ENCODE measurements around the gene PALM2AKAP2.
A peak's percentile ranks its signal among the peaks of the same experiment; 100 is the strongest.
"Not testable (repeated sequence)": the region's sequence is repeated elsewhere in the genome, so short reads cannot be mapped to it uniquely, and the experiment has no call there.

Gene PALM2AKAP2

GRCh38 chr9:109811876-109812275, 31.9 kb downstream of the PALM2AKAP2 start:
- DNase-seq = no peak

- no peak for DNase-seq
These were observed 32.3 kb downstream of the PALM2AKAP2 start for GRCh38 chr9:109812331-109812730.

GRCh38 chr9:109812818-109813281, 32.9 kb downstream of the PALM2AKAP2 start:
- no peak for DNase-seq

GRCh38 chr9:109813303-109813702, 33.3 kb downstream of the PALM2AKAP2 start:
- no peak for DNase-seq

DNA sequence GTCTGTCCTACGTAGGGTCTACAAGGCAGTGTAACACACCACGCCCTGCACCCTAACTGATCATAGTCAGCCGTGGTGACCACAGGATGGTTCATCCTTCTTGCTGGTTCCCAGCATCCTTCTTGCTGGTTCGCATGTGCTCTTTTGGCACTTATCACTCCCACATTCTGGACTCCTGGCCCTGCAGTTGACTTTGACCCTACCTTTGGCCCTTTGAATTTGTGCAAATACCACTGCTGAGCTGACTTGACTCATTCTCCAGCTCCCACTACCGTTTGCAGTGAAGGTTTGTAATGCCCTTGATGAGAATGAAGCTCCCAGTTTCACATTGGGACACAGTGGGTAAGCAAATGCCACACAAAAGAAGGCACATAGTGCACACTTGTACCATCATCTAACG, 33.8 kb downstream of the PALM2AKAP2 start:
- DNase-seq = no peak

- DNase-seq = no peak
These were observed 35.5 kb downstream of the PALM2AKAP2 start for GRCh38 chr9:109815366-109815947.

- DNase-seq = no peak
These were observed 36.5 kb downstream of the PALM2AKAP2 start for GRCh38 chr9:109816490-109816889.

- DNase-seq = no peak
These were observed 37.3 kb downstream of the PALM2AKAP2 start for GRCh38 chr9:109817146-109817845.

DNA sequence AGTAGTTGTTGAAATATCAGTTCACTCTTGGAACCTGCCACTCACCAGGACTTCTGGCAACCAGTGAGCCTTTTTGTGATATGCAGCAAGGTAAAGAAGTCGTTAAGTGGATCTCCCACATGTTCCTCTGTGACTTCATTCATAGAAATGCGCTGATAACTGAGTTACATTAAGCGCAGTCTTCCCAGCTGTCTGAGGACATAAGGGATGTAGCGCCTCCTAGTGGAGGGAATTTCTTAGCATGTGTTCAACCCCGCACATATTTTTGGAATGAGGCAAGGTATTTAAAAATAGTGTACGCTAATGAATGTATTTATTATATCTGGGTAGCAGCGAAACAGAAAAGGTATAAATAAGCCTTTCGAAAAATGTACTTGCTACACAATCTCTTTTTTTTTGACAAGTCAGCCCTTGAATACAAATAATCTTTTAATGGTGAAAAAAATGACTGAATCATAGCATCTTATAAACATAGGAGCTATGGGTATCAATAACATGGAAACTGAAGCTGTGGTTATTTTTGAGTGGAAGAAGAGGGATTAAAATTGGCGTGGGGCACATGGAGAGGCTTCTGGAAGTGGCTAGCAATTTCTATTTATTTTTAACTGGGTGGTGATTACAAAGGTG, 38.0 kb downstream of the PALM2AKAP2 start:
- DNase-seq = peak; percentile 27 to 43

DNA sequence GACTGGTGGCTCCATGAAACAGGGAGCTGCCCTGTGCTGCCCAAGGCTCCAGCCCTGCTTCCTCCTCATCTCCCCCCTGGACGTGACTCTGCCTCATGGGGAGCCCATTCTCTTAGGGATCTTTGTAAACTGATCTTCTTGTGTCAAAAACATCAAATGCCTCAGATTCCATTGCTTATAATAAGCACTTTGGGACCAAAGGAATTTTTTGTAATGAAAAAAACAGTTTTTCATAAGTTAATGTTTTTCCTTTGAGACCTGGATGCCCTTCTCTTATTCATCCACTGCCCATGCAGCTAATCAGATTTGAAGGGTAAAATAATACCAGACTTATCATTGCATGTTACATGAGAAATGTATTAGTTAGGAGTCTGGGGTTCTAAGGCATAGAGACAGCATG, 41.7 kb downstream of the PALM2AKAP2 start:
- DNase-seq = no peak

- not testable (repeated sequence) for DNase-seq
These were observed 45.4 kb downstream of the PALM2AKAP2 start for GRCh38 chr9:109825383-109825782.

DNA sequence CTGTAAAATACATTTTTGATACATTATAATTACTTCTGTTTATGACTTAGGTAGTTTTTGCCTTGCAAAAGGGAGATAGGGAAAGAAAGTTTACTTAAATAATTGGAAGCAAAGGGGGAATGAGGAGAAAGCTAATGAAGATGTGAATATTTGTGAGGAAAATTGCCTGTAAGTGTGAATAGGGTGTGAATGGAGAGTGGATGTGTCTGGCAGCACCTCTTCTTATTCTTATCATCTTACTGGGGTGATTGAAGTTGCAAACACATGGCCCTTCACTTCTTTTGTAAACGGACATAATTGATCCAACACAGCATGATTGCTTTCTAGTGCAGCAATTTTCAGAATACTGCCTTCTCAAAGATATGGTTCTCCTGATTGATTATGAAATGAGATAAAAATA, 46.6 kb downstream of the PALM2AKAP2 start:
- no peak for DNase-seq

DNA sequence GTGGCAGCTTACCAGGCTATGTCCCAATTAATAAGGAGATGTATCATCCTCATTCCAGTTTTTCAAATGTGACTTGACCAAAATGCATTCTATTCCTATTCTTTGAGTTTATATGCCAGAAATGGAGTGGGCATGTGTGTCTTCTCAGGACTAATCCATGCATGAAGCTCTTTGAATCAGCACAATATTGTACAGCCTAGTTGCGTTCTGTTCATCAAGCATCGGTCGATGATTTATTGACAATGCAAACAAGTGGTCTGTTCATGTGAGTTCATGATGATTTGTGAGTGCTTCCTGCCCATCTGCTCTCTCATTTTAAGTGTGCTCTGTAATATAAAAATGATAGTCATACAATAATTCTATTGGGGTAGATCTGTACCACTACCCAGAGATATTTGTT, 48.3 kb downstream of the PALM2AKAP2 start:
- no peak for DNase-seq
